Epithelial cell of proximal tubule (primary cell): ENCODE results near the gene NANOS2. TPM values are rescaled to one million over a fixed set of nuclear protein-coding genes. Genes with fewer than 3 reads are reported as not detected.
"Not testable (repeated sequence)": the region's sequence is repeated elsewhere in the genome, so short reads cannot be mapped to it uniquely, and the experiment has no call there.

Experiments
- DNase-seq: peaks from one replicate; pipeline ENCODE4 v3.0.0-alpha.2; 2011; ENCODE audit warnings: low read depth
- H3K4me3 ChIP-seq: 2 replicates; pipeline ENCODE4 v1.5.1; 2011; ENCODE audit warnings: low read depth, mild to moderate bottlenecking, low read length
- total RNA-seq: library from RNA; depleted of rRNA; stranded (reverse); fragments of >200 nt; gene quantifications from 2 replicates; pipeline ENCODE4 v1.2.3, GENCODE V29; 2015
- TF ChIP-seq, protein P1 (sequence below): conservative IDR thresholded peaks from 2 replicates; pipeline ENCODE4 v1.5.1; 2012; ENCODE audit warnings: low read depth, mild to moderate bottlenecking, low read length

The NANOS2 gene
- total RNA-seq, 1 donor from 2014 or later = not detected

DNA sequence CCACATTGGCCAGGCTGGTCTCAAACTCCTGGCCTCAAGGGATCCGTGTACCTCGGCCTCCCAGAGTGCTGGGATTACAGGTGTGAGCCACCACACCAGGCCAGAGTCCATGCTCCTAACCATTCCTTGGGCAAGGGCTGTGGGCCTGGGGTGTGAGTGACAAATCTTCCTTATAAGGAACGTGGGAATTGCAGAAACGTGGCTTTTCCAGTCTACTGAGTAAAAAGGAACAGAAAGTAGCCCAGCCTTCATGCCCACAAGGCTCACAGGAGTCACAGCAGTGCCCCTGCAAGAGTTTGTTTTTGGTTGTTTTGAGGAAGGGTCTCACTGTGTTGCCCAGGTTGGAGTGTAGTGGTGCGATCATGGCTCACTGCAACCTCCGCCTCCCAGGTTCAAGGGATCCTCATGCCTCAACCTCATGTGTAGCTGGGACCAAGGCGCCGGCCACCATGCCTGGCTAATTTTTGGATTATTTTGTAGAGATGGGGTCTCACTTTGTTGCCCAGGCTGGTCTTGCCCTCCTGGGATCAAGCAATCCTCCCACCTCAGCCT lies 17.2 kb downstream of the NANOS2 start:
- no peak overlapping the region for H3K4me3 ChIP-seq
- DNase-seq = no peak
- TF ChIP-seq, protein P1, sequence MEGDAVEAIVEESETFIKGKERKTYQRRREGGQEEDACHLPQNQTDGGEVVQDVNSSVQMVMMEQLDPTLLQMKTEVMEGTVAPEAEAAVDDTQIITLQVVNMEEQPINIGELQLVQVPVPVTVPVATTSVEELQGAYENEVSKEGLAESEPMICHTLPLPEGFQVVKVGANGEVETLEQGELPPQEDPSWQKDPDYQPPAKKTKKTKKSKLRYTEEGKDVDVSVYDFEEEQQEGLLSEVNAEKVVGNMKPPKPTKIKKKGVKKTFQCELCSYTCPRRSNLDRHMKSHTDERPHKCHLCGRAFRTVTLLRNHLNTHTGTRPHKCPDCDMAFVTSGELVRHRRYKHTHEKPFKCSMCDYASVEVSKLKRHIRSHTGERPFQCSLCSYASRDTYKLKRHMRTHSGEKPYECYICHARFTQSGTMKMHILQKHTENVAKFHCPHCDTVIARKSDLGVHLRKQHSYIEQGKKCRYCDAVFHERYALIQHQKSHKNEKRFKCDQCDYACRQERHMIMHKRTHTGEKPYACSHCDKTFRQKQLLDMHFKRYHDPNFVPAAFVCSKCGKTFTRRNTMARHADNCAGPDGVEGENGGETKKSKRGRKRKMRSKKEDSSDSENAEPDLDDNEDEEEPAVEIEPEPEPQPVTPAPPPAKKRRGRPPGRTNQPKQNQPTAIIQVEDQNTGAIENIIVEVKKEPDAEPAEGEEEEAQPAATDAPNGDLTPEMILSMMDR = no peak

DNA sequence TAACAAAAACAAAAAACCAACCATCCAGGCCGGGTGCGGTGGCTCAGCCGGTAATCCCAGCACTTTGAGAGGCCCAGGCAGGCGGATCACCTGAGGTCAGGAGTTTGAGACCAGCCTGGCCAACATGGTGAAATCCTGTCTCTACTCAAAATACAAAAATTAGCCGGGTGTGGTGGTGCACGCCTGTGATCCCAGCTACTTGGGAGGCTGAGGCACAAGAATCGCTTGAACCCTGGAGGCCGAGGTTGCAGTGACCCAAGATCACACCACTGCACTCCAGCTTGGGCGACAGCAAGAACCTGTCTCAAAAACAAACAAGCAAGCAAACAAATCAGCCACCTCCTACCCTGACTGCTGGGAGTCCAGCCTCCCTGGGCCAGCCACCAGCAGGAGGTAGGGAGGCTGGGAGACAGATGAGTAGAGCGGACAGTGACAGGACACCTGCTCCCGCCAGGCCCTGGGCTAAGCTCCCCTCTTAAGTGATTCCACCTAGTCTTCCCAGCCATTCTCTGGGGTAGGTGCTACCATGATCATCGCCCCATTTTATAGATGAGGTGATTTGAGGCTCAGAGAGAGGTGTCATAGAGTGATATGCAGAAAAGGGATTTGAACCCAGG lies 18.5 kb downstream of the NANOS2 start:
- H3K4me3 ChIP-seq, DNase-seq: not testable (repeated sequence)

DNA sequence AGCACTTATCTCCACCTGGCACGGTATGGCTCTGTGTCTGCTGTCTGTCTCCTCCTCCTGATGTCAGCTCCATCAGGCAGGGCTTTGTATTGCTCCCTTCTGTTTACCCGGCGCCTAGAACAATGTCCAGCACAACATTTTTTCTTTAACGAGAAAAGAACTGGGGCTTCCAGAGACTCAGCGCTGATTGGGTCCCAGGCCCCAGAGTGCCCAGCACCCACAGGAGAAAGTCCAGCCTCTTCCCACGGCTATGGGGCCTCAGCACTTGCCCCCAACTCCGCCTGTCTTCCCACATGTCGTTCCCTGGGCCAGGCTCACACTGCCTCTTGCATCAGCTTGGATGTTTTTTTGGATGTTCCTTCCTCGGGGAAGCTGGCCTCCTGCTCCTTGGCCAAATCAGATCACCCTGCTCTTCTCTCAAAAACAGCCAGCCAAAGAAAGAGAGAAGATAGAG lies 19.0 kb downstream of the NANOS2 start:
- no peak overlapping the region for H3K4me3 ChIP-seq
- TF ChIP-seq, protein P1 = no peak
- DNase-seq = no peak

DNA sequence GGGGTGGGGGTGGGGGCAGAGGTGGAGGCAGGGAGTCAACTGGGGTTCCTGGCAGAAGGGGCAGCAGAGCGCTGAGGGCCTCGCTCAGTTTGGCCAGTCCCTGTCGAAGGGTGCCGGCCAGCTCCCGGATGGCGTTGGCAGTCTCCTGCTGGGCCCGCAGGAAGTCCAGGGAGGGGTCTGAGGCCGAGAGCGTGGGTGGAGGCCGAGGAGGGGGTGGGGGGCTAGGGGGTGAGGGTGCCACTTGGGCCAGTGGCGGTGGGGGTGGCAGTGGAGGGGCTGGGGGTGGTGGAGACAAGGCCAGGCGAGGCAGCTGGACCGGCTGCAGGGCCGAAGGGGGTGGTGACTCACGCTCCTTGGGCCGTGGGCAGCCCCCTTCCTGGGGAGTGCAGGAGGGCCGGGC lies 23.7 kb downstream of the NANOS2 start:
- H3K4me3 ChIP-seq = no peak overlapping the region
- TF ChIP-seq, protein P1 = no peak
- no peak for DNase-seq

DNA sequence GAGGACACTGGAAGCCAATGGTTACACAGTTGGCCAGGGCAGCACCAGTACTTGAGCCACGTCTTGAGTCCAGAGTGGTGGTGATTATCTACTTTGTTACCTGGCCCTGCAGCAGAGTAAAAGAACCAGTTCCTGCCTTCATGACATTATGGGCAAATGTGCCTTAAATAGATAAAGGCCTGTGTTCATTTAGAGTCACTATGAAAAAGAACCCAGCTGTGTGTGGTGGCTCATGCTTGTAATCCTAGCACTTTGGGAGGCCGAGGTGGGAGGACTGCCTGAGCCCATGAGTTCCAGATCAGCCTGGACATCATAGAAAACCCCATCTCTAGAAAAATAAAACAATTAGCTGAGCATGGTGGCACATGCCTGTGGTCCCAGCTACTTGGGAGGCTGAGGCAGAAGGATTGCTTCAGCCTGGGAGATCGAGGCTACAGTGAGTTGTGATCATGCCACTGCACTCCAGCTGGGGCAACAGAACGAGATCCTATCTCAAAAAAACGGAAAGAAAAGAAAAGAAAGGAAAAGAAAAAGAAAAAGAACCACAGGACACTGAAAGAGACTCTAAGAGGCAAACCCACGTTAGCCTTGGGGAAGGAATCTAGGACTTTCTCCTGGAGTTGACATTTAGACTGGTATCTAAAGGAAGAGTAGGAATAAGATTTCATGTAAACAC lies 25.2 kb downstream of the NANOS2 start:
- TF ChIP-seq, protein P1 = no peak
- no peak for DNase-seq
- no peak overlapping the region for H3K4me3 ChIP-seq

DNA sequence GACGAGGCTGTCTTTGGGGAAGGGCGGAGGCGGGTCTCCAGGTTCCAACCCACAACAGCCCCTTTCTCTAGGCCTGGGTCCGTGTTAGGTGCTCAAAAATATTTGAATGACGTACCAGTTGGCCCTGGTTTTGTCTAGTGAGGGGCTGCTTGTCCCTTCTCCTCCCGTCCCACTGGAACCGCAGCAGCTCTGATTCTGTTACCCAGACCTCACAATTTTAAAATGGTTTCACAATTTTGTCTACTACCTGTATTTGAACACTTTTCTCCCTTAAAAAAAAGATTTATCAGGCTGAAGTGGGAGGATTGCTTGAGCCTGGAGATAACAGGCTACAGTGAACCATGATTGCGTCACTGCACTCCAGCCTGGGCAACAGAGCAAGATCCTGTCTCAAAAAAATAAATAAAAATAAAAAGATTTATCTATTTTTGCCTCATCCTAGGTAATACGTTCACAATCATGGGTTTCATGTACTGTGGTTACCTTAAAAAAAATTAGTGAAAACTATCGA lies 27.3 kb downstream of the NANOS2 start:
- no peak for DNase-seq
- TF ChIP-seq, protein P1 = no peak
- peak overlapping the region; percentile 70 for H3K4me3 ChIP-seq

DNA sequence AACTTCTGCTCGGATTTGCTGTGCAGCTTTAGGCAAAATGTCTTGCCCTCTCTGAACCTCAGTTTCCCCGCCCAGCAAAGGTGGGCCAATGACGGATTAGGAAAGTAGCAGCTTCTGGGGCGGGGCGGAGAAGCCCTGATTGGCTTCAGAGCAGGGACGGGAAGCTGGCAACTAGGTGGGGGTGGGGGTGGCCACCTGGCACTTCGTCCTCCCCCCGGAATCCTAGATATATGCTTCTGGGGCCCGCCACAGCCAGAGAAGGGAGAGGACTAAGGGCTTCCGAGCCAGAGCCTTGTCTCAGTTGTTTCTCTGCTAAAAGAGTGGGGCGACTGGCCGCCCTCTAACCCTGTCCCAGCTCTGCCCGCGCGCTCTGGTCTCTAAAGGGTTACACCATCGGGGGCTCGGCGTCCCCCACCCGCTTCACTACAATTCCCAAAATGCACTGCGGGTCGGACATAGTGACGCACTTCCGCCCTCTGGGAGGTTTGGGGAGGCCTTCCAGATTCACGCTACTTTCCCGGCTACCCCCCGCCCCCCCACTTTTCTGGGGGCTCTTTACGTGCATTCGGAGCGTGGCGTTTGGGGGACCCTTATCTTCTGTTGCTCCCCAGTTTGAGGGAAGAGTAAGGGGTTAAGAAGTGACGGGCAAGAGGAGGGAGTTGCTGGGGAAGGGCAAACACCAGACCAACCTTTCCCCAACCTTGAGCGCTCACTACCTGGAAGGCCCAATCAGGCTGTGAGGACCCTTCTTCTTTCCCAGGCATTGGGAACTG lies 28.0 kb downstream of the NANOS2 start:
- TF ChIP-seq, protein P1 = no peak
- peak; percentile 83 for DNase-seq
- peak overlapping the region; percentile 70 for H3K4me3 ChIP-seq
